GM18498 (cell line): ENCODE measurements around the gene CORO7.
"Not testable (repeated sequence)": the region's sequence is repeated elsewhere in the genome, so short reads cannot be mapped to it uniquely, and the experiment has no call there.

Source experiments
- ATAC-seq: cut with Tn5 transposase; IDR thresholded peaks from one replicate; pipeline ENCODE4 v1.9.1; 2021; ENCODE audit warnings: mild to moderate bottlenecking, moderate library complexity; ENCODE audit not compliant: unreplicated experiment

Gene CORO7

GRCh38 chr16:4403133-4403949 is 13.1 kb downstream of the CORO7 start:
- no peak for ATAC-seq

GRCh38 chr16:4402439-4403132 is 13.8 kb downstream of the CORO7 start:
- ATAC-seq, result peak; percentile 62

GRCh38 chr16:4401510-4401909 is 14.9 kb downstream of the CORO7 start:
- no peak for ATAC-seq

- ATAC-seq, result no peak
These were observed 15.3 kb downstream of the CORO7 start for GRCh38 chr16:4401094-4401501.

- ATAC-seq, result no peak
These were observed 17.2 kb downstream of the CORO7 start for GRCh38 chr16:4399001-4399730.

- no peak for ATAC-seq
These were observed 21.2 kb downstream of the CORO7 start for GRCh38 chr16:4395055-4395726.

- not testable (repeated sequence) for ATAC-seq
These were observed 22.5 kb downstream of the CORO7 start for GRCh38 chr16:4393850-4394249.

- no peak for ATAC-seq
These were observed 23.2 kb downstream of the CORO7 start for GRCh38 chr16:4393240-4393600.

GRCh38 chr16:4392382-4393239 is 23.8 kb downstream of the CORO7 start:
- no peak for ATAC-seq

GRCh38 chr16:4391631-4392381 is 24.6 kb downstream of the CORO7 start:
- ATAC-seq, result no peak

- ATAC-seq, result no peak
These were observed 25.8 kb downstream of the CORO7 start for GRCh38 chr16:4390266-4391260.

GRCh38 chr16:4389051-4389955 is 27.1 kb downstream of the CORO7 start:
- ATAC-seq, result no peak

GRCh38 chr16:4388271-4389021 is 27.9 kb downstream of the CORO7 start:
- ATAC-seq, result no peak

GRCh38 chr16:4387781-4388180 is 28.6 kb downstream of the CORO7 start:
- no peak for ATAC-seq

GRCh38 chr16:4386951-4387565 is 29.3 kb downstream of the CORO7 start:
- ATAC-seq, result no peak

GRCh38 chr16:4386451-4386805 is 30.0 kb downstream of the CORO7 start:
- ATAC-seq, result no peak
